H4 (cell line): ENCODE measurements around the gene CMTM8. TPM values are rescaled to one million over a fixed set of nuclear protein-coding genes. Genes with fewer than 3 reads are reported as not detected.

Experiments
- DNase-seq: peaks from one replicate; pipeline ENCODE4 v3.0.0-alpha.2; 2015; ENCODE audit warnings: low spot score
- total RNA-seq: library from RNA; depleted of rRNA; stranded (reverse); fragments of >200 nt; shearing (Covaris generic); gene quantifications from 2 replicates; pipeline ENCODE4 v1.2.3, GENCODE V29; 2014

CMTM8 gene
- total RNA-seq, 1 experiment from 2014 or later, result 2.5 TPM

DNA sequence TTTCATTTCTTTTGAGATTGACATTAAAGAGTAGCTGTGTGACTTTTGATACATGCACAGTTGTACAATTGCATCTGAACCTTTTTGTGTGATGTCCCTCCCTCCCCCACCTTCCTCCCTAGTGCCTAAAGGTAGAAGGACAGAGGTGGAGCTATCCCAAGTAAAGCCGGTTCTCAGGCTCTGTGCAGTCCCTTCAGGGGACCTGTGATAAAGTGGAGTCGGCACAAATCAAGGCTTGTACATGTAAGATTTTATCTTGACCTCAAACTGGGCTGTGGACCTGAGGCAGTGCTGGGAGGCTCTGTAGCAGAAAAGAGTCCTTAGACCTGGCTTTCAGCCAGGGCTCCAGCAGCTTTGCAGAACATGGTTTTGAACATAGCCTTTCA lies 97.6 kb downstream of the CMTM8 start:
- no peak for DNase-seq

- no peak for DNase-seq
Observed at GRCh38 chr3:32337505-32337904, 99.0 kb downstream of the CMTM8 start.

DNA sequence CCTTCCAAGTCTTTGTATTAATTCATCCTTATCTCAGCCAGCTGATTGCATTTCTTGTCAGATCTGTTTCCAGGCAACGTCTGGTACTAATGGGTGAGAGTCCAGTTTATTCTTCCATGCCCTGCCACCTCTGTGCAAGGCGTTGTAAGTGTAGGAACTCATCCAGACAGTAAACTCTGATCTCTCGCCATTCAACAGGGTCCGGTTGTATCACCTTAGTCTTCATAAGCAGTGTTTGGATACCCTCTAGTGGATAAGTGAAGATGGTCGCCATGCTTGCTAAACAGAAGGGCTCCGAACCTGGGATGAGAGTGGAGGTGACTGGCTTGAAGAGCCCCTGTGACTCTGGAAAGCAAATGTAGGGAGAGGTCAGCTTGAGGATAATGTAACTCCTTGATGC lies 101.6 kb downstream of the CMTM8 start:
- DNase-seq, result peak; percentile 14

DNA sequence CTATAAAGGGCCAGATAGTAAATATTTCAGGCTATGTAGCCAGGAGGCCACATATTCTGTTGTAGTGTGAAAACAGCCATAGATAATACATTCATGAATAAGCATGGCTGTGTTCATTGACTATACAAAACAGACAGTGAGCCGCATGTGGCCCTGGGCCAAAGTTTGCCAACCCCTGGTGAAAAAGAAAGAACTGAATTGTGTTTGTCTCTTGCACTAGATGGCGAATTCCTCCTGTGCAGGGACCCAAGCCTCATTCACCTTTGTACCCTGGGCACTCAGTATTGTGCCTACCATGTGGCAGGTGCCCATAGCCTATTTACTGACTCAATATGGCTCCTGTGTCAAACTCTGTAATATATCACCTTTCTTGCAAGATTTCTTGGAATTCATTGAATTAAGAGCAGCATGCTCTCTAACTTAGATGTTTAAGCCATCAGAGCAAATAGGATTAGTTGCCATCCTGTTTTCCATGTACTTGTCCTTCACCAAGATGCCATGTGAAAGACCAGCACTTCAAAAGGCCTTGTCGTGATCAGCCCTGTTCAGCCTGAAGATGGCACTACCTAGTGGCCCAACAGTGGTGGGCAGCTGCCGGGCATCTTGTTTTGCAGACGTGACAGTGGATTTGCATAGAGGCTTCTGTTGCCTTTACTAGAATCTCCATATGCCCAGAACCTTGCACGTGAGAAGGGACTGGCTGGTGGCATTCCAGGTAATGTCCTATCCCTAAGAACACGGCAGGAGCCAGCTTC lies 102.3 kb downstream of the CMTM8 start:
- no peak for DNase-seq

GRCh38 chr3:32347343-32348125 lies 109.1 kb downstream of the CMTM8 start:
- DNase-seq, result no peak

DNA sequence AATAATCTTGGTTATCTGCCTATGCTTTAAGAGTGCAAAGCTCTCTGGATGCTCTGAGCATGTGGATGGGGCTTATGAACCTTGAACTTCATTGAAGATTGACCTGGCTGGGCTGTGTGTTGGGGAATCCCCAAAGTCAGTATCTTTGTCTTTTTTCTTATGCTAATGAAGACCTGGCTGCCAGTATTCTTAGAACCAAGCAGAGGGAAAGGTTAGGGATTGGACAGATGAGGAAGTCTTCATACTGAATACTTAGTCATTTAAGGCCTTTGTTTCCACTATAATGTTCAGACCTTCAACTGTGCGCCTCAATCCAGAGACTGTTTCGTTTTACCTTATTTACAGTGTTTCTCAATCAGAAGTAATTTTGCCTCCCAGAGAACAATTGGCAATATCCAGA lies 110.7 kb downstream of the CMTM8 start:
- no peak for DNase-seq

GRCh38 chr3:32352563-32352962 lies 114.1 kb downstream of the CMTM8 start:
- no peak for DNase-seq

DNA sequence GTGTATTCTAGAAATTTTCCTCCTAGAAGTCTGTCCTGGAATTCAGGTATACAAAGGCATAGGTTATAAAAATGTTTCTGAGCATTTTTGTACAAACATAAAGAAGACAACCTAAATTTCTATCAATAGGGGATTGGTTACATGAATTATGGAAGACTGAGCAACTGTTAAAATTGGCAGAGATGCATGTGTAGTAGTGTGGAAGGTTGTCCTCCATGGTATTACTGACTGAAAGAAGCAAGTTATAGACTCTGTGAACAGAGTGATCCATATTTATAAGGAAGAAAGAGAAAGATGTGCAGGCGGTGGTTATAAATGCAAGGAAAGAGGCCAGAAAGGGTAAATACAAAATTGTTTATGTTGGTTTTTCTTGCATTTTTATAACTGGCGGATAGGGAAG lies 114.9 kb downstream of the CMTM8 start:
- no peak for DNase-seq

DNA sequence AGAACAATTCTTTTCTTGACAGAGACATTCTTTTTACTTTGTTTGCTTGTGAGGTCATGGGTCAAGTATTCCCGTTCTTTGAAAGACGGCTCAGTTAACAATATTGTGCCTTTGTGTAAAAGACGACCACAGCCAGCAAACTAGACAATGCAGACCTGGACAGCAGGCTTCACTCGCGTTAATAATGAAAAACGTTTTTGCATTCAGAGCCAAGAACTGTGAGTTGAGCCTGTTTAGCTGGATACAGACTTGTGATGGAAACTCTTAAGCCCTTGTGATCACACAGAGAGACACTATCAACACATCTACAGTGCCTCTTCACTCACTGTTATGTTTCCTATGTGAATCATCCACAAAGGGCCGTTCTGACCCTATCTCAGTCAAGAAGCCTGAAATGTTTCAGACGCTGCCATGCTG lies 115.9 kb downstream of the CMTM8 start:
- DNase-seq, result no peak

DNA sequence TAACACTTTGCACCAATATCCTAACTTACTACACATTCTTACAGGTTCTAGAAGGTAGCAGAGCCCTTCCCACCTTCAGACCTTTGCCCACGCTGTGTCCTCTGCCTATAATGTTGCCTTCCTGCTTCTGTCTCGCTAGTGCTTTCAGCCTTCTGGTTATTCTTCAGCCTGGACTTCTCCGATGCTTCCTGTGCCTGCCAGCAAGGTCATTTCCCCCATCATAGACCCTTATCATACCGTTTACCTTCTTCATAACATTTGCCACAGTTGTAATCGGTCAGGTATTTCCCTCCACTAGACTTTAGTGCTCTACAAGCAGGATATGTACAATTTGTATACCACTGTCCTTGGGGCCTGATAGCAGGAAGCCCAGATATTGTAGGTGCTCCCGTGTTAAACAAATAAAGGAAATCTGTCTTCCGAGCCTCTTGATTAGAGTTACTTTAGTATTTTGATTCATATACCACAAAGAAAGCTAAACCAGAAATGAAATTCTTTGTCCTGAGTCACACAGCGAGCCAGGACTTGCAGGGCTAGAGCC lies 117.3 kb downstream of the CMTM8 start:
- no peak for DNase-seq

DNA sequence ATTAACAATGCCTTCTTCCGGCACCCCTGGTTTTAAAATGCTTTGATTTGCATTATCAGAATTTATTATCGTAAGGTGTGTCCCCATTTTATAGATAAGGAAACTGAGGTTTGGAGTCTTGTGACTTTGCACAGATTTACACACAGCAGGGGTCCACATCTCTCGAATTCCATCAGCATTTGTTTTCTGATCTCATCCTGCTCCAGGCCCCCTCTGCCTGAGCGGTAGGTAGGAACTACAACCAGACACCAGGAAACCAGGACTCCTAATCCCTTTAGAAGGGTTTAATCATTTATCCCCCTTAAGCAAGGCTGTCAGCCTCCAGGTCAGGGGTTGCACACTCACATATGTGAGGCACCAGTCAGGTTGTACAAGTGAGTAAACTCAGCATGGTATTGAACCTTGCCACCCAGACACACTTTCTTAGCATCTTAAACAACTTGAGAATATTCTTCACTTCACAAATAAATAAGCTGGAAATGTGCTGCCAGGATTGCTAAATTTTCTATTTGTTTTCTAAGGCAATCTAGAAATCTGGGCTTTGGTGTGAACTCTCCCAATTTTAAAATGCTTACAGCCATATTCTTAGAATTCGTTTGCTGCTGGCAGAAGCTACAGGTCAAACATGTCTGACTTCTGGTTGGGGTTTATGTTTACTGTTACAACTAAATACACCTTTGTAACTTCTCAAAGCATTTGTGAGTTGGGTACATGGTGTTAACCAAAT lies 121.4 kb downstream of the CMTM8 start:
- no peak for DNase-seq

- DNase-seq, result no peak
Observed at GRCh38 chr3:32360493-32360827, 122.0 kb downstream of the CMTM8 start.

- DNase-seq, result peak; percentile 21
Observed at GRCh38 chr3:32366638-32367397, 128.3 kb downstream of the CMTM8 start.

DNA sequence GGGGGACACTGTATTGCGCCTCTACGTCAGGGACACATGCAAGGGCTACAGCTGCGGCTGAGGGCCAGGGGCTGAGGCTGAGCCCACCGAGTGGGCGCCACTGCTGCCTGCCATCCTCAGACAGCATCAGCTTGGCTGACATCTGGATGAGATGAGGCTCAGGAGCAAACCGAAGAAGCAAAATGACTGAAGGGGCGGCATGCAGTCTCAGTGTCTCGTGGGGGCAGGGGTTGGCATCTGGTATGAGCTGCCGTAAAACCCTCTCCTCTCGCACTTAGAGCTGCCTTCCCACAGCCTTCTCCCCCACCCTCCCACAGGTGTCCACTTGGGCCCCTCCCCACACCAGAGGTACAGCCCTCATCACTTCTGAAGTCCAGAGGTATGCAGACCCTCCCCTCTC lies 129.0 kb downstream of the CMTM8 start:
- DNase-seq, result no peak

GRCh38 chr3:32371461-32372212 lies 133.2 kb downstream of the CMTM8 start:
- no peak for DNase-seq

- no peak for DNase-seq
Observed at GRCh38 chr3:32372213-32372490, 133.7 kb downstream of the CMTM8 start.

- DNase-seq, result no peak
Observed at GRCh38 chr3:32373276-32373675, 134.8 kb downstream of the CMTM8 start.

GRCh38 chr3:32373844-32374243 lies 135.4 kb downstream of the CMTM8 start:
- no peak for DNase-seq

GRCh38 chr3:32374788-32375595 lies 136.5 kb downstream of the CMTM8 start:
- DNase-seq, result peak; percentile 27

- no peak for DNase-seq
Observed at GRCh38 chr3:32375596-32375930, 137.1 kb downstream of the CMTM8 start.
